ENCODE data around the gene KNDC1. TPM values are rescaled to one million over a fixed set of nuclear protein-coding genes. Genes with fewer than 3 reads are reported as not detected.
"Not testable (repeated sequence)": the region's sequence is repeated elsewhere in the genome, so short reads cannot be mapped to it uniquely, and the experiment has no call there.

The KNDC1 gene
- total RNA-seq, 3 donors from 2014 or later: 0.14 to 0.60 (median 0.32) TPM

DNA sequence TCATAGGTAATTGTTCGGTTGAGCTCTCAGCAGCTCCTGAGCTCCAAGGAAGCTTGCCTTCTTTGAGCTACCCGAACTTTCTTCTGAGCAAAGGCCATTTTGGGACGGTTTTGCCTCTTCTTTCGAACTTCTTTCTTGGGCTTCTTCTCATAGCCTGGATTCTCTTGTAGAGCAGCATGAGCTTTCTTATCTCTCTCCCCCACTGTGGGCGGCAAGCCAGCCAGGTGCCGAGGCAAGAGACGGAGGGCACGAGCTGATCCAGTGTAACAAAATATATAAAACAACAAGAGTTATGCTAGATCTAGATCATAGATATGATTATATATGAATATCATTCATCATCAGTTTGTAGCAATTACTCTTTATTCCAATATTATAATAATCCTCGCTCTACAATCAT lies 16.5 kb upstream of the KNDC1 start:
- Histone ChIP-seq H3K9me3 (no peaks in the 10 kb centered on the region), H3K4me1 (ENCODE audit: low read depth) (no peaks in the 10 kb centered on the region), H3K36me3 (ENCODE audit: low read depth) (no peaks in the 10 kb centered on the region), H3K4me3 (no peak overlapping the region)
- DNase-seq (no peak), ATAC-seq (no peak)
- TF ChIP-seq CTCF (IDR thresholded peaks at IDR 0.05): no peak
- intact Hi-C loops (cut with DNase I, micrococcal nuclease): no loop called here

DNA sequence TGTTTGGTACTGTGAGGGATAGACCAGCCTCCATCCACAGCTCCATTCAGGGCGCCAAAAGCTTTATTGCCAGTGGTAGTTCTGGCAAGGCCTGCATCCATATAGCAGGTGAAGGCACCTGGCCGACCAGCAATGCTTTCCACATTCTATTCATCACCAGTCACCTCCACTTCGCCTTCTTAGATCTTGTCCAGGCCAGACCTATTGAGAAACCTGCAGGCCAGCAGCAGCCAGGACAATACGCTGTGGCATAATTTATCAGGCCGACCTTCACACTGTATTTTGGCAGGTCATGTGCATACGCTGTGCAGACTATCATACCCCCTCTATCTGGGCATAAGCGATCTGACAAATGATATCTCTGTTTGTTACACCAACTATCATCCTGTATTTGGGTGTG lies 15.2 kb upstream of the KNDC1 start:
- intact Hi-C loops (cut with DNase I, micrococcal nuclease): no loop called here
- no peaks in the 10 kb centered on the region for H3K9me3 ChIP-seq

DNA sequence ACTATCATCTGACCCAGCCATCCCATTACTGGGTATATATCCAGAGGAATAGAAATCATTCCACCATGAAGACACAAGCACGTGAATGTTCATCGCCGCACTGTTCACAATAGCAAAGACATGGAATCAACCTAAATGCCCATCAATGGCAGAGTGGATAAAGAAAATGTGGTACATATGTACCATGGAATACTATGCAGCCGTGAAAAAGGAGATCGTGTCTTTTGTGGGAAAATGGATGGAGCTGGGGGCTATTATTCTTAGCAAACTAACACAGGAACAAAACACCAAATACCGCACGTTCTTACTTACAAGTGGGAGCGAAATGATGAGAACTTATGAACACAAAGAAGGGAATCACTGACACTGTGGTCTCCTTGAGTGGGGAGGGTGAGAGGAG lies 9.8 kb upstream of the KNDC1 start:
- no peak for TF ChIP-seq CTCF (IDR thresholded peaks at IDR 0.05)
- intact Hi-C loops (cut with DNase I, micrococcal nuclease): no loop called here
- no peak for ATAC-seq
- DNase-seq: no peak
- no peaks in the 10 kb centered on the region for H3K9me3 ChIP-seq
- H3K4me3 ChIP-seq: no peak overlapping the region
- no peaks in the 10 kb centered on the region for H3K4me1 ChIP-seq (ENCODE audit: low read depth)
- H3K36me3 ChIP-seq (ENCODE audit: low read depth): no peaks in the 10 kb centered on the region

More for the DNA sequence above, 15.2 kb upstream of the KNDC1 start:
- DNase-seq (peak in 1 of 3 donors; percentile 14), ATAC-seq (no peak)
- Histone ChIP-seq H3K4me1 (ENCODE audit: low read depth) (no peaks in the 10 kb centered on the region), H3K4me3 (no peak overlapping the region), H3K36me3 (ENCODE audit: low read depth) (no peaks in the 10 kb centered on the region)
- no peak for TF ChIP-seq CTCF (IDR thresholded peaks at IDR 0.05)

- intact Hi-C loops (cut with DNase I, micrococcal nuclease): no loop called here
Observed at GRCh38 chr10:133150656-133151055, 9.4 kb upstream of the KNDC1 start.

GRCh38 chr10:133151071-133151470 lies 8.9 kb upstream of the KNDC1 start:
- H3K36me3 ChIP-seq (ENCODE audit: low read depth); H3K4me3 ChIP-seq; DNase-seq; intact Hi-C loops (cut with DNase I, micrococcal nuclease); ATAC-seq; H3K4me1 ChIP-seq (ENCODE audit: low read depth); H3K9me3 ChIP-seq: not testable (repeated sequence)

More at GRCh38 chr10:133150656-133151055, 9.4 kb upstream of the KNDC1 start:
- DNase-seq (peak in 1 of 3 donors; percentile 12), ATAC-seq (no peak)
- Histone ChIP-seq H3K9me3 (no peaks in the 10 kb centered on the region), H3K4me3 (no peak overlapping the region), H3K36me3 (ENCODE audit: low read depth) (no peaks in the 10 kb centered on the region), H3K4me1 (ENCODE audit: low read depth) (no peaks in the 10 kb centered on the region)
- TF ChIP-seq CTCF (IDR thresholded peaks at IDR 0.05): no peak

DNA sequence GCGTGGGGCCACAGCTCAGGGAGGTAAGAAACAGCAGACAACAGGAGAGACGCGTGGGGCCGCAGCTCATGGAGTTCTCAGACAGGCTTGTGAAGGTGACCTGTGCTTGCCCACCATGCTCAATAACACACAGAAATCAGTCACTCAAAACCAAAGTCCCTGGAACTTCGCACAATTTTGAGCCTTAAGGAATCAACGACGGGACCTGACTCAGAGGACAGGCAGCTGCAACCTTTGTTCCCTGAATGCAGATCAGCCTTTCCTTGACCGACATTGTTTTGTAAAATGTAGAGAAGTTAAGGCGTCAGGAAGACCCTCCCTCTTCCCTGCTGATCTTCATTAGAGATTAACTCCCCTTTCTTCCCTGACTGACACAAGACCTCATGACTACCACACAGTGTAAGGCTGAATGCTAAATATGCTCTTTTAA lies 8.5 kb upstream of the KNDC1 start:
- Histone ChIP-seq H3K4me1 (ENCODE audit: low read depth) (no peaks in the 10 kb centered on the region), H3K36me3 (ENCODE audit: low read depth) (no peaks in the 10 kb centered on the region), H3K4me3 (no peak overlapping the region), H3K9me3 (no peaks in the 10 kb centered on the region)
- ATAC-seq (no peak), DNase-seq (no peak)
- no peak for TF ChIP-seq CTCF (IDR thresholded peaks at IDR 0.05)
- intact Hi-C loops (cut with DNase I, micrococcal nuclease): no loop called here

All from mucosa of descending colon (tissue), 3 donors.